K562 (cell line): Measurements from ENCODE around the gene EPHB3. TPM values are rescaled to one million over a fixed set of nuclear protein-coding genes. Genes with fewer than 3 reads are reported as not detected.

Experiments used
- ATAC-seq: fragments of 200-7000 bp; cut with Tn5 transposase; 3 replicates; pipeline ENCODE4 v1.9.1; 2020; ENCODE audit warnings: moderate library complexity
- BruUV-seq: library from RNA; stranded (reverse); fragments of 400-500 nt; replicated peaks from 2 replicates; lab custom pipeline; 2021; lab: Mats Ljungman, UMichigan
- CTCF ChIA-PET: fragments of 300-600 bp; formaldehyde crosslinking; extraction: SDS; loops from one replicate; lab custom pipeline; 2021; ENCODE audit warnings: low intra/inter-chr PET ratio; lab: Yijun Ruan, JAX
- POLR2A ChIA-PET: fragments of 300-600, 350-650 bp; sonication (Branson Sonifier 250); formaldehyde crosslinking; extraction: SDS; loops from one replicate; lab custom pipeline; 2021; ENCODE audit warnings: antibody characterized with exemption, inconsistent platforms; lab: Yijun Ruan, JAX
- DNase-seq, 4 experiments: peaks; one replicate each; pipeline versions ENCODE4 v3.0.0 to v3.0.0-alpha.2; 2011 to 2018; ENCODE audit warnings: low spot score in 3 of 4, mixed read lengths in 3 of 4; ENCODE audit errors: extremely low read depth in 1 of 4
- FAIRE-seq: peaks from 2 replicates; lab custom pipeline; 2011; peaks lifted over from hg19 to GRCh38; lab: Jason Lieb, UNC
- H2AFZ ChIP-seq: 2 replicates; pipeline ENCODE4 v1.6.0; 2011; ENCODE audit warnings: low read depth, low read length, control low read depth, inconsistent platforms
- H3K27ac ChIP-seq: fragments of 200-600 bp; 3 replicates; pipeline ENCODE4 v1.8.0; 2011; ENCODE audit warnings: low read depth, mild to moderate bottlenecking, control low read depth, inconsistent platforms, low read length, moderate library complexity, mixed read lengths; ENCODE audit errors: extremely low read depth
- H3K27me3 ChIP-seq, 2 experiments: fragments of 300-600 bp in 1 of 2; 2 replicates in 1 of 2; 3 replicates in 1 of 2; pipeline versions ENCODE4 v1.6.0 to v1.8.0; 2011; ENCODE audit warnings: inconsistent platforms in 2 of 2, low read length in 2 of 2, mild to moderate bottlenecking in 1 of 2, mixed read lengths in 1 of 2, moderate library complexity in 1 of 2; ENCODE audit not compliant: control insufficient read depth in 2 of 2, insufficient read depth in 2 of 2
- H3K36me3 ChIP-seq: fragments of 300-600 bp; 3 replicates; pipeline ENCODE4 v1.8.0; 2011; ENCODE audit warnings: mild to moderate bottlenecking, low read length, inconsistent platforms; ENCODE audit not compliant: control insufficient read depth, insufficient read depth
- H3K4me1 ChIP-seq, 2 experiments: fragments of 200-600 bp in 1 of 2; replicated peaks in 1 of 2; 2 replicates in 1 of 2; 3 replicates in 1 of 2; pipeline versions ENCODE4 v1.5.1 to v1.8.0; 2011; ENCODE audit warnings: inconsistent platforms in 2 of 2, low read length in 2 of 2, mild to moderate bottlenecking in 1 of 2, mixed read lengths in 1 of 2, moderate library complexity in 1 of 2; ENCODE audit not compliant: control insufficient read depth in 2 of 2, insufficient read depth in 2 of 2
- H3K4me2 ChIP-seq: 2 replicates; pipeline ENCODE4 v1.6.1; 2011; ENCODE audit warnings: low read length, control low read depth, inconsistent platforms, mixed read lengths; ENCODE audit not compliant: insufficient read depth
- H3K4me3 ChIP-seq: fragments of 200-600 bp; sonication (generic), shearing (Covaris generic); 2 replicates; pipeline ENCODE4 v1.5.1; 2016; ENCODE audit warnings: control low read depth, inconsistent platforms
- H3K79me2 ChIP-seq: fragments of 200-600 bp; 3 replicates; pipeline ENCODE4 v1.8.0; 2011; ENCODE audit warnings: low read length, inconsistent platforms; ENCODE audit not compliant: control insufficient read depth, insufficient read depth
- H3K9ac ChIP-seq, 2 experiments: 2 replicates each; pipeline versions ENCODE4 v1.6.0 to v1.6.1; 2011; ENCODE audit warnings: low read depth in 2 of 2, low read length in 2 of 2, control low read depth in 1 of 2, inconsistent platforms in 1 of 2, mild to moderate bottlenecking in 1 of 2, mixed read lengths in 1 of 2; ENCODE audit not compliant: insufficient read depth in 1 of 2
- H3K9me1 ChIP-seq: one replicate; pipeline ENCODE4 v1.6.0; 2011; ENCODE audit warnings: inconsistent platforms, mild to moderate bottlenecking, low read length, moderate library complexity; ENCODE audit not compliant: control insufficient read depth, insufficient read depth
- H3K9me3 ChIP-seq: replicated peaks from 2 replicates; pipeline ENCODE4 v1.5.1; 2011; ENCODE audit warnings: low read depth, low read length, inconsistent platforms; ENCODE audit not compliant: control insufficient read depth, insufficient read depth
- H4K20me1 ChIP-seq: replicated peaks from 2 replicates; pipeline ENCODE4 v1.6.1; 2011; ENCODE audit warnings: low read length, inconsistent platforms, mixed read lengths; ENCODE audit not compliant: control insufficient read depth, insufficient read depth
- E2F3 ChIP-seq: fragments of 250-450 bp; sonication (Bioruptor Pico); IDR thresholded peaks from 2 replicates; pipeline ENCODE4 v1.4.0; 2020; ENCODE audit warnings: mild to moderate bottlenecking
- KDM5B ChIP-seq: fragments of 200-600 bp; sonication (generic); IDR thresholded peaks from 2 replicates; pipeline ENCODE4 v1.6.1; 2012; ENCODE audit warnings: low read depth, mild to moderate bottlenecking, moderate library complexity, low read length, control low read depth, inconsistent platforms; ENCODE audit not compliant: insufficient replicate concordance
- MCM7 ChIP-seq, 2 experiments: fragments of 450-650 bp; IDR thresholded peaks; 2 replicates each; pipeline ENCODE4 v1.6.1; 2016 to 2018
- NONO ChIP-seq, 2 experiments: fragments of 200-400 bp in 1 of 2; fragments of 450-650 bp in 1 of 2; formaldehyde crosslinking in 1 of 2; IDR thresholded peaks; 2 replicates each; pipeline ENCODE4 v1.6.1; 2017; ENCODE audit warnings: low read depth in 2 of 2, mild to moderate bottlenecking in 2 of 2, moderate library complexity in 2 of 2, low read length in 1 of 2
- RFX1 ChIP-seq: fragments of 450-650 bp; IDR thresholded peaks from 2 replicates; pipeline ENCODE4 v1.6.1; 2016; ENCODE audit warnings: mild to moderate bottlenecking, moderate library complexity
- SMAD2 ChIP-seq: fragments of 150-350 bp; IDR thresholded peaks from 2 replicates; pipeline ENCODE4 v1.6.1; 2014; ENCODE audit warnings: low read depth, mild to moderate bottlenecking, low read length
- WGBS: fragments of 100-300 bp; shearing (Covaris generic); methylation state at CpG from one replicate; pipeline ENCODE4 v1.1.6; 2016; ENCODE audit warnings: low coverage, mixed read lengths; ENCODE audit not compliant: insufficient coverage; ENCODE audit errors: missing lambda C conversion rate; 5-methylcytosine and 5-hydroxymethylcytosine counted together
- in situ Hi-C: fragments of 300-500 bp; cut with MboI; formaldehyde crosslinking; loops from 4 replicates; pipeline ENCODE4 v1.15.0; 2018; ENCODE audit warnings: inconsistent platforms, mixed read lengths
- intact Hi-C: fragments of 100-400 bp; cut with micrococcal nuclease; formaldehyde crosslinking; loops from 2 replicates; pipeline ENCODE4 v1.14.2; 2022
- polyA plus RNA-seq, 8 experiments: library from polyadenylated mRNA; depleted of rRNA in 4 of 8; stranded (reverse) in 5 of 8; unstranded in 3 of 8; fragments of >200 nt; fragmentation: Nextera tagmentation in 2 of 8; fragmentation: Illumina TruSeq in 1 of 8; extraction: Ambion mirVana in 2 of 8; extraction: Trizol in 1 of 8; gene quantifications; 2 replicates each; pipeline versions ENCODE4 v1.2.1 to v1.2.3, GENCODE V29; 2011 to 2014; ENCODE audit warnings: inconsistent platforms in 1 of 8, missing spikeins in 1 of 8
- total RNA-seq, 7 experiments: library from RNA; depleted of rRNA in 6 of 7; stranded (reverse); fragments of >200 nt in 6 of 7; fragmentation: Illumina TruSeq in 2 of 7; extraction: Trizol in 2 of 7; gene quantifications; 2 replicates each; pipeline versions ENCODE4 v1.2.1 to v1.2.3, GENCODE V29; 2011 to 2021; ENCODE audit warnings: low replicate concordance in 1 of 7
- TF ChIP-seq, protein P1 (sequence below): fragments of 450-650 bp; IDR thresholded peaks from 2 replicates; pipeline ENCODE4 v1.6.1; 2016; ENCODE audit warnings: low read depth, mild to moderate bottlenecking, moderate library complexity
- TF ChIP-seq, protein P2 (sequence below): fragments of 250-450 bp; sonication (Bioruptor Pico); IDR thresholded peaks from 2 replicates; pipeline ENCODE4 v1.5.0; 2021; ENCODE audit warnings: mild to moderate bottlenecking, moderate library complexity

The EPHB3 gene
- total and polyA plus RNA-seq, 9 of the 15 experiments (the other 6 are each of a cell fraction or from before 2014, with no cell fraction given) = not detected

DNA sequence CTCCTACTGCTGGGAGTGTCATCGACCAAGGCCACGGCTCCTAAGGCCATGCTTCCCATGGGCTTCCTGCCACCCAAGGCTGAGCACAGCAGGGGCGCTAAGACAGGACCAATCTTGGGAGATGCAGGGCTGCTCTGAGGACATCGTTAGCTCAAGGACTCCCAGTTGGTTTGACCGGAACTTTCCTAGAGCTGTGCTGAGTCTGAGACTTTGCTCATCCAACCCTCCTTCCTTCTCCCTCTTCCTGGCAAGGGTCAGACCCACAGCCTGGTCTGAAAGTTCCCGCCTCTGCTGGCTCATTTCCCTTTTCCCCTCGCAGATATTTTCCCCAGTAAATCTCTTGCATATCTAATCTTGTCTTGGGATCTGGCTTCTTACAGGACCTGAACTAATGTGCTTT is 57.2 kb downstream of the EPHB3 start (continued):
- TF ChIP-seq E2F3 (CRISPR knock-in tag) = no peak

DNA sequence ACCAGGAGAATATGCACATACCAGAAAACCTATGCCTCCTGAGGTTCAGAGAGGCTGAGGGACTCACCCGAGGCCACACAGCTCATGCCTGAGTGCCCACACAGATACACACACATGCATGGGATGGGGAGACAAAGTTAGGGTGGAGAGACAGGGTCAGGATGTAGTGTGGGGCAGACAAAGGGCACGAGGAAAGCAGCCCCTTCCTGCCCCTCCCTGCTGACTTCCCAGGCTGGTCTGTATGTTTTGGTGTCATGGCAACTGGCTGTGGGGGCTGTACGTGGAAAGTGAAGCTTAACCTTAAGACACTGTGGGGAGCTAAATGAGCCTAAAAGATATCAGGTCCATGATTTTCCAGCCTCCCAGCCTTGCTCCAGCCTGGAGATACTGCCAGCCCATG is 57.8 kb downstream of the EPHB3 start:
- H3K27ac ChIP-seq = no peak overlapping the region
- POLR2A ChIA-PET = no interaction called here

DNA sequence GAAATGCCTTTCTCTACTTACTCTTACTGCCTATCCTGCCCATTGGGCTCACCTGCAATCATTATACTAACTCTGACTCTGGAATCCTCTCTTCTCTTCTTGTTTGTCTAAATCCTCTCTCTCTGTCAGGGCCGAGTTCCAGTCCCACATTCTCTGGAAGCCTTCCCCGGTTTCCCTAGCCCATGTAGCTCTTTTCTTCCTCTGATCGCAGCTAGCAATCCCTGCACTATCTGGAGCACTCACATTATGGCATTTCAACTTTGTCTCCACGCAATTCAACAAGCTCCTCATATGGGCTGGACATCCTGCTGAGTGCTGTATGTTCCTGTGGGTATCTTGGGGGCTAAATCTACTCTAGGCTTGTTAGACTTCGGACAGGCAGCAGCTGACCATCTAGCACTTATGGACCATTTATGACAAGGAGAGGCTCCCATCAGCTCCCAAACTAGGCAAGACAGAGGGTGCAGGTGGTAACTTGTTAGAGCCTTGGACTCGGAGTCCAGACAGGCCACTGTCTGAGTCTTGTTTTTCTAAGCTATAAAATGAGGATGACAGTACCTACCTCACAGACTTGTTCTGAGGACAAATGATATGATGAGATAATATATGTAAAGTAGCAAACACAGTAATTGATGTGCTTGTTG is 58.3 kb downstream of the EPHB3 start:
- no peak for FAIRE-seq
- no peak for TF ChIP-seq MCM7 (IDR thresholded peaks at IDR 0.05)
- no peak for TF ChIP-seq NONO (IDR thresholded peaks at IDR 0.05; ENCODE audit: low read depth in 2 of 2, low read length in 1 of 2)
- TF ChIP-seq, protein P1, sequence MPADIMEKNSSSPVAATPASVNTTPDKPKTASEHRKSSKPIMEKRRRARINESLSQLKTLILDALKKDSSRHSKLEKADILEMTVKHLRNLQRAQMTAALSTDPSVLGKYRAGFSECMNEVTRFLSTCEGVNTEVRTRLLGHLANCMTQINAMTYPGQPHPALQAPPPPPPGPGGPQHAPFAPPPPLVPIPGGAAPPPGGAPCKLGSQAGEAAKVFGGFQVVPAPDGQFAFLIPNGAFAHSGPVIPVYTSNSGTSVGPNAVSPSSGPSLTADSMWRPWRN = no peak
- TF ChIP-seq, protein P2, sequence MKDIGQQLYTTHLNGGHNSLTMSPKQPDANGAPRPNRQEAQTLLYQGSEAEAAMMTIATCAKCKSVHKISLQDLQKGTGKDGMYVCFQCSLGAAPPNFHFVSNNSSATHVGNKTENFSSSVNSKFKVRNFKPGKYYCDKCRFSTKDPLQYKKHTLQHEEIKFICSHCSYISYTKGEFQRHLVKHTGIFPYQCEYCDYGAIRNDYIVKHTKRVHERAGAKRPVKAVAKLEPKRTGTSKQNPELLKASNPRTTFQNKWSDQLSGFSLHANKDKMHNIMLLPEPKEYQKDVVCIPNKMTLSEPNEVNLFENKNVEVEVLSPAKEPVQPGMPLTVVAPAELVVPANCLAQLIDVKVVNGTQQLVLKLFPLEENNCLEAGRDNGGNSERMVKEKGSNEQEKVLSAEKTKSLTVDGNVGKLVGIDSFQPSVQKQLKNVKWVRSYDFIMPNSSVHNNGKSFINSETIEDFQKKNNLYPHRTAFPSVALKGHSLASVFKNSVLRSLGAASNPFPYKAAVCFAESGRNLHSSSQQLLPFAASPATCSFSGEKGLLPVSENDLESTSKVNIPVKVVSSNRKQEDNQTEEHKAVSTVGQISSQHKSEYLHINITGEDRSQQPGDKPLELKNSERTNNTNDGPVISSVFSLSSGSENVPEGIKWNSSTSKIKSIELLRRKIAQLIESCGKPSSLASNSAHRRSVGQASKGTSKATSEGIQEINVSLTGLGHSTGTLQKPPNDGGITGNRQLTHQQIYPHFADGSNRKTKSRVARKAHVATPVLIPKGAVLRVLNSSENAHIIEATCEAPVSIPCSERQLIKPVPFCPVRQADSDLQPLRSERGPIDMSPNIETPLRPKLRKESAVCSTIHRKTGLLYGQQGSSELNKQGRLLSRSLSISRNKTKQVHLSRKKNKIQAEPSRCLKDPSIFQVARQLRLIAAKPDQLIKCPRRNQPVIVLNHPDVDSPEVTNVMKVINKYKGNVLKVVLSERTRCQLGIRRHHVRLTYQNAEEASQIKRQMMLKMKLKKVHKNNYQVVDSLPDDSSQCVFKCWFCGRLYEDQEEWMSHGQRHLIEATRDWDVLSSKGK (CRISPR knock-in tag) = no peak
- TF ChIP-seq SMAD2 = no peak

More for the DNA sequence above, 57.8 kb downstream of the EPHB3 start:
- Histone ChIP-seq H3K9ac (no peak overlapping the region), H3K27me3 (peaks cover 30 to 63% of the 10 kb centered on the region in 2 experiments), H3K9me3 (no peaks in the 10 kb centered on the region), H4K20me1 (no peaks in the 10 kb centered on the region; the same call in 1 of the 2 replicates), H3K36me3 (no peaks in the 10 kb centered on the region), H3K4me2 (no peak overlapping the region), H3K4me3 (no peak overlapping the region), H3K9me1 (no peaks in the 10 kb centered on the region), H3K79me2 (no peaks in the 10 kb centered on the region), H3K4me1 (no peaks in the 10 kb centered on the region), H2AFZ (no peak overlapping the region)
- no peak for ATAC-seq
- peak; percentile 40 for TF ChIP-seq RFX1
- TF ChIP-seq KDM5B = no peak
- no peak for FAIRE-seq
- BruUV-seq = no TSS peak
- DNase-seq = no peak
- 3% methylated on average over 3 of the region's 3 CpGs for WGBS
- CTCF ChIA-PET = no interaction called here
- intact Hi-C loops = no loop called here
- in situ Hi-C loops = no loop called here

More for the DNA sequence above, 58.3 kb downstream of the EPHB3 start:
- Histone ChIP-seq H3K27ac (no peak overlapping the region), H3K4me2 (no peak overlapping the region), H3K9me1 (no peaks in the 10 kb centered on the region), H2AFZ (no peak overlapping the region), H3K9me3 (no peaks in the 10 kb centered on the region), H4K20me1 (no peaks in the 10 kb centered on the region; the same call in 1 of the 2 replicates), H3K4me1 (no peaks in the 10 kb centered on the region), H3K36me3 (no peaks in the 10 kb centered on the region), H3K9ac (no peak overlapping the region), H3K79me2 (no peaks in the 10 kb centered on the region), H3K4me3 (no peak overlapping the region), H3K27me3 (peaks cover 25 to 57% of the 10 kb centered on the region in 2 experiments)
- in situ Hi-C loops (no loop called here), intact Hi-C loops (no loop called here)
- BruUV-seq = no TSS peak
- ChIA-PET CTCF (no interaction called here), POLR2A (interaction anchor here (0.8 kb wide), 1 partner anchor 27 kb away, joined by 3 read pairs; no protein-coding TSS in a partner anchor)
- DNase-seq = no peak
- ATAC-seq = no peak
- WGBS = 0% methylated on average over 6 of the region's 6 CpGs
